Neural progenitor cell (in vitro differentiated cells): Measurements from ENCODE around the gene PHLDA2.

ENCODE experiments used
- EZH2 ChIP-seq: fragments of 200-600 bp; sonication (generic); IDR thresholded peaks from 2 replicates; pipeline ENCODE4 v1.6.1; 2017; ENCODE audit warnings: antibody characterized with exemption, mild to moderate bottlenecking, moderate library complexity
- EZH2phosphoT487 ChIP-seq: fragments of 200-600 bp; sonication (generic); IDR thresholded peaks from 2 replicates; pipeline ENCODE4 v1.6.1; 2017; ENCODE audit warnings: antibody characterized with exemption
- TF ChIP-seq, protein P1 (sequence below): fragments of 200-600 bp; sonication (generic); IDR thresholded peaks from 2 replicates; pipeline ENCODE4 v1.5.1; 2017; ENCODE audit warnings: antibody characterized with exemption, mild to moderate bottlenecking

DNA sequence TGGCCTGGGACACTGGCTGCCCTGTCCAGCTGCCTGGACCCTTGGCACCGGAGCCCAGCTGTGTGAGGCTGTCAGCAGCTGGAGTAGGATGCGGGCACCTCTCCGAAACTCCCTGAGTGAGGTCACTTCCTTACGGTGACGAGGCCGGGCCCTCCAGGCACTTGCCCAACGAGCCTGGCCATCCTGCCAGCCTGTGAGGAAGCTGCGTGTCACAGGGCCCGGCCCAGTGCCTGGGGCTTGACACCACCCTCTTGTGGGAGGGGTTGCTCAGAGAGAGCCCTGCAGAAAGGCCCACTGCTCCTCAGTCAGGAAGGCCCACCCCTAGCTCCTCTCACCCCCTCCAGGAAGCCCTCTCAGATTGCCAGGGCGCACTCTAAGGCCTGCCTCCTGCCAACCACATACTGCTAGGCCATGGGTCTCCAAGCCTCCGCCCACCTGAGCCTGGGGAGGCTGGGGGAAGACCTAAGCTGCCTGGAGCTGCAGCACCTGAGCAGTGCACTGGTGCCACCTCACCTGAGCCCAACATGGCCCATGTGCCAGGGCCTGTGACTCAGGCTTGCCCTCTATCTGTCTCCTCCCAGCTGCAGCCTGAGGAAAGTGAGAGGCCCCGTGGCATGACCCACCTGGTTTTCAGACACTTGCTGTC, 4.3 kb upstream of the PHLDA2 start:
- TF ChIP-seq, protein P1, sequence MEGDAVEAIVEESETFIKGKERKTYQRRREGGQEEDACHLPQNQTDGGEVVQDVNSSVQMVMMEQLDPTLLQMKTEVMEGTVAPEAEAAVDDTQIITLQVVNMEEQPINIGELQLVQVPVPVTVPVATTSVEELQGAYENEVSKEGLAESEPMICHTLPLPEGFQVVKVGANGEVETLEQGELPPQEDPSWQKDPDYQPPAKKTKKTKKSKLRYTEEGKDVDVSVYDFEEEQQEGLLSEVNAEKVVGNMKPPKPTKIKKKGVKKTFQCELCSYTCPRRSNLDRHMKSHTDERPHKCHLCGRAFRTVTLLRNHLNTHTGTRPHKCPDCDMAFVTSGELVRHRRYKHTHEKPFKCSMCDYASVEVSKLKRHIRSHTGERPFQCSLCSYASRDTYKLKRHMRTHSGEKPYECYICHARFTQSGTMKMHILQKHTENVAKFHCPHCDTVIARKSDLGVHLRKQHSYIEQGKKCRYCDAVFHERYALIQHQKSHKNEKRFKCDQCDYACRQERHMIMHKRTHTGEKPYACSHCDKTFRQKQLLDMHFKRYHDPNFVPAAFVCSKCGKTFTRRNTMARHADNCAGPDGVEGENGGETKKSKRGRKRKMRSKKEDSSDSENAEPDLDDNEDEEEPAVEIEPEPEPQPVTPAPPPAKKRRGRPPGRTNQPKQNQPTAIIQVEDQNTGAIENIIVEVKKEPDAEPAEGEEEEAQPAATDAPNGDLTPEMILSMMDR = no peak
- TF ChIP-seq EZH2 (no peak), EZH2phosphoT487 (no peak)
